CD4-positive, CD25-positive, alpha-beta regulatory T cell (primary cell): Measurements from ENCODE around the gene NEK10. TPM values are rescaled to one million over a fixed set of nuclear protein-coding genes. Genes with fewer than 3 reads are reported as not detected.

ENCODE experiments used
- ATAC-seq, 2 donors: fragments of 150-1000 bp; cut with Tn5 transposase; one replicate each; pipeline ENCODE4 v1.10.0; 2021; ENCODE audit warnings: low read depth in 2 of 2, moderate number of reproducible peaks in 2 of 2, moderate library complexity in 1 of 2
- DNase-seq, 3 donors: peaks; one replicate each; pipeline versions ENCODE4 v3.0.0 to v3.0.0-alpha.2; 2012 to 2022; ENCODE audit warnings: mixed read lengths in 1 of 3
- H3K27ac ChIP-seq: one replicate; pipeline ENCODE4 v1.7.0; 2013; ENCODE audit warnings: mild to moderate bottlenecking, low read length; ENCODE audit not compliant: insufficient read depth, poor library complexity, severe bottlenecking
- H3K27me3 ChIP-seq: one replicate; pipeline ENCODE4 v1.7.0; 2013; ENCODE audit warnings: low read length; ENCODE audit not compliant: control insufficient read depth, insufficient read depth
- H3K36me3 ChIP-seq: one replicate; pipeline ENCODE4 v1.7.0; 2013; ENCODE audit warnings: mild to moderate bottlenecking, low read length, moderate library complexity; ENCODE audit not compliant: control insufficient read depth, insufficient read depth
- H3K4me1 ChIP-seq: 2 replicates; pipeline ENCODE4 v1.7.0; 2013; ENCODE audit warnings: mild to moderate bottlenecking, low read length; ENCODE audit not compliant: insufficient read depth, control insufficient read depth, poor library complexity, severe bottlenecking
- H3K4me3 ChIP-seq: one replicate; pipeline ENCODE4 v1.7.0; 2013; ENCODE audit warnings: low read depth, mild to moderate bottlenecking, low read length, moderate library complexity
- H3K9me3 ChIP-seq, 2 experiments: 1 replicate in 1 of 2; 2 replicates in 1 of 2; pipeline ENCODE4 v1.7.0; 2013; ENCODE audit warnings: low read length in 2 of 2, mild to moderate bottlenecking in 1 of 2, moderate library complexity in 1 of 2; ENCODE audit not compliant: control insufficient read depth in 2 of 2
- H3K27ac Mint-ChIP-seq, 3 donors: one replicate each; pipeline ENCODE4 v1.8.0; 2020 to 2022; ENCODE audit warnings: mild to moderate bottlenecking in 3 of 3, mixed read lengths in 3 of 3, moderate library complexity in 2 of 3
- H3K27me3 Mint-ChIP-seq: one replicate; pipeline ENCODE4 v1.8.0; 2022; ENCODE audit warnings: mild to moderate bottlenecking, mixed read lengths
- H3K36me3 Mint-ChIP-seq: one replicate; pipeline ENCODE4 v1.8.0; 2020; ENCODE audit warnings: mixed read lengths
- H3K4me1 Mint-ChIP-seq, 4 donors: one replicate each; pipeline ENCODE4 v1.8.0; 2020 to 2022; ENCODE audit warnings: mixed read lengths in 4 of 4, mild to moderate bottlenecking in 1 of 4
- H3K4me3 Mint-ChIP-seq, 4 donors: one replicate each; pipeline ENCODE4 v1.8.0; 2020 to 2022; ENCODE audit warnings: mild to moderate bottlenecking in 4 of 4, mixed read lengths in 4 of 4, moderate library complexity in 3 of 4
- H3K9me3 Mint-ChIP-seq, 7 donors: one replicate each; pipeline ENCODE4 v1.8.0; 2020 to 2022; ENCODE audit warnings: mixed read lengths in 7 of 7, mild to moderate bottlenecking in 3 of 7, moderate library complexity in 2 of 7
- polyA plus RNA-seq, 4 donors: library from polyadenylated mRNA; unstranded; fragments of 300-500 nt; fragmentation: Illumina TruSeq; gene quantifications; one replicate each; pipeline ENCODE4 v1.2.3, GENCODE V29; 2021
- total RNA-seq: library from RNA; stranded (reverse); gene quantifications from one replicate; pipeline ENCODE4 v1.2.3, GENCODE V29; 2022

Gene NEK10
- total and polyA plus RNA-seq, 5 donors from 2014 or later: 0.54 to 3.9 TPM; not detected in 3

DNA sequence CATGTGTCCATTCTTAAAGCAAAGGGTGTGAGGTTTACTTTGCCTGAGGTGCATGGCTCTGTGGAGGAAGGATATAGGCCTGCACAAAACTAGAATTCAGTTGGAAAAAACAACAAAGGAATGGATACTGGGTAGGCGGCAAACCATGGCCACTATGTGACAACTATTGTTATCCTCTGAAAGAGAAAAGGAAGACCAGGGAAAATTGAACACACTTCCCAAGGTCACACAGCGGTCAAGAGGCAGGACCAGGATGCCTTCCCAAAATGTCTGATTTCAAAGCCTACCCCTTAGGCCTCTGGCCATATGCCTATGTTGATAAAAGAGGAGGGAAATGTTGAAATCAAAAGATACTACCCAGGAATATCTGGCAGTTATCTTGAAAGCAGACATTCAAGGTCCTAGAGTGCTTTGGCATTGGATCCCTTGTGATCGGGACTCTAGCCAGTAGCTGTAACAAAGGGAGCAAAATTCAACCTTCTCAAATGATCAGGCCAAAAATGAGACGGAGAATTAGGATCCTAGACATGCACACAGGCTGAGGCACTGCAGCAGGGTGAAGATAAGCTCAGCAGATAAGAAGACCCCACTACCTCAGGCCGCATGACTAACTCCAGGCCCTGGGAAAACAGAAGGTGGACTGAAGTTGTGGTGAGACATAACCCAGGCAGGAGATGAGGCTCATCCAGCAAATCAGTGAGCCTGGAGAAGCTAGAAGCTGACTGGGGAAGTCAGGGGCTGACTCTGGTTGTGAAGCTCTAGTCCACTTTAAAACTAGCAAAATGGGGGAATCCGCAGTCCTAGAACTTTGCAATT is 292.2 kb downstream of the NEK10 start:
- peaks cover 0 to 3% (median 0%) of the 10 kb centered on the region in 7 donors for H3K9me3 Mint-ChIP-seq
- H3K36me3 ChIP-seq: no peaks in the 10 kb centered on the region
- no peak overlapping the region for H3K4me3 ChIP-seq
- H3K4me1 ChIP-seq: no peaks in the 10 kb centered on the region
- no peaks in the 10 kb centered on the region for H3K27me3 Mint-ChIP-seq
- H3K4me3 Mint-ChIP-seq: no peak overlapping the region
- H3K27me3 ChIP-seq: no peaks in the 10 kb centered on the region
- DNase-seq (no peak), ATAC-seq (no peak)
- H3K36me3 Mint-ChIP-seq: no peaks in the 10 kb centered on the region
- H3K4me1 Mint-ChIP-seq: no peaks in the 10 kb centered on the region
- H3K27ac ChIP-seq: no peak overlapping the region
- no peaks in the 10 kb centered on the region for H3K9me3 ChIP-seq
- H3K27ac Mint-ChIP-seq: no peak overlapping the region

GRCh38 chr3:27074914-27075313 is 294.3 kb downstream of the NEK10 start:
- Mint-ChIP-seq H3K4me3 (no peak overlapping the region), H3K4me1 (no peaks in the 10 kb centered on the region), H3K9me3 (peaks cover 0 to 3% (median 0%) of the 10 kb centered on the region in 7 donors), H3K27me3 (peaks cover 5% of the 10 kb centered on the region), H3K27ac (no peak overlapping the region), H3K36me3 (no peaks in the 10 kb centered on the region)
- Histone ChIP-seq H3K36me3 (no peaks in the 10 kb centered on the region), H3K9me3 (no peaks in the 10 kb centered on the region), H3K4me1 (no peaks in the 10 kb centered on the region), H3K27ac (no peak overlapping the region), H3K27me3 (no peaks in the 10 kb centered on the region), H3K4me3 (no peak overlapping the region)
- ATAC-seq (no peak), DNase-seq (no peak)

- no peak overlapping the region for H3K4me3 ChIP-seq
- no peak for DNase-seq
- H3K4me1 ChIP-seq: no peaks in the 10 kb centered on the region
- H3K4me3 Mint-ChIP-seq: no peak overlapping the region
- no peaks in the 10 kb centered on the region for H3K27me3 ChIP-seq
- H3K4me1 Mint-ChIP-seq: no peaks in the 10 kb centered on the region
- H3K27ac ChIP-seq: no peak overlapping the region
- no peak overlapping the region for H3K27ac Mint-ChIP-seq
- H3K9me3 ChIP-seq: no peaks in the 10 kb centered on the region
- no peak for ATAC-seq
- H3K36me3 ChIP-seq: no peaks in the 10 kb centered on the region
- H3K9me3 Mint-ChIP-seq: peaks cover 0 to 3% (median 0%) of the 10 kb centered on the region in 7 donors
- H3K36me3 Mint-ChIP-seq: no peaks in the 10 kb centered on the region
- peaks cover 5% of the 10 kb centered on the region for H3K27me3 Mint-ChIP-seq
Measured at GRCh38 chr3:27073912-27074311, 295.3 kb downstream of the NEK10 start.

GRCh38 chr3:27072810-27073651 is 296.2 kb downstream of the NEK10 start:
- no peak overlapping the region for H3K27ac ChIP-seq
- H3K36me3 ChIP-seq: no peaks in the 10 kb centered on the region
- ATAC-seq (no peak), DNase-seq (no peak)
- Mint-ChIP-seq H3K4me1 (no peaks in the 10 kb centered on the region), H3K9me3 (peaks cover 0 to 2% (median 0%) of the 10 kb centered on the region in 7 donors), H3K4me3 (no peak overlapping the region), H3K36me3 (no peaks in the 10 kb centered on the region), H3K27me3 (peaks cover 5% of the 10 kb centered on the region), H3K27ac (no peak overlapping the region)
- no peak overlapping the region for H3K4me3 ChIP-seq
- no peaks in the 10 kb centered on the region for H3K9me3 ChIP-seq
- H3K4me1 ChIP-seq: no peaks in the 10 kb centered on the region
- H3K27me3 ChIP-seq: no peaks in the 10 kb centered on the region

- H3K27ac Mint-ChIP-seq: no peak overlapping the region
- no peaks in the 10 kb centered on the region for H3K4me1 Mint-ChIP-seq
- Histone ChIP-seq H3K9me3 (no peaks in the 10 kb centered on the region), H3K36me3 (no peaks in the 10 kb centered on the region), H3K4me1 (no peaks in the 10 kb centered on the region), H3K27ac (no peak overlapping the region), H3K27me3 (no peaks in the 10 kb centered on the region), H3K4me3 (no peak overlapping the region)
- DNase-seq (no peak), ATAC-seq (no peak)
- no peaks in the 10 kb centered on the region for H3K36me3 Mint-ChIP-seq
- H3K9me3 Mint-ChIP-seq: peaks cover 0 to 10% (median 1%) of the 10 kb centered on the region in 7 donors
- no peaks in the 10 kb centered on the region for H3K27me3 Mint-ChIP-seq
- no peak overlapping the region for H3K4me3 Mint-ChIP-seq
Measured at GRCh38 chr3:27060336-27060735, 308.8 kb downstream of the NEK10 start.

Other genes with a start within 250 kb of the NEK10 start
- gene SLC4A7, start 115.0 kb upstream of the NEK10 start, total RNA-seq: 103 TPM
- gene SLC4A7, start 115.0 kb upstream of the NEK10 start, polyA plus RNA-seq: 10 to 100 TPM; 25.2 to 29.2 (median 27.0) TPM